Urinary bladder (tissue), 4 donors: ENCODE measurements around the gene GNMT. TPM values are rescaled to one million over a fixed set of nuclear protein-coding genes. Genes with fewer than 3 reads are reported as not detected.

Source experiments
- DNase-seq: peaks from one replicate; pipeline ENCODE4 v3.0.0-alpha.2; 2015; ENCODE audit errors: extremely low spot score
- H3K27ac ChIP-seq: one replicate; pipeline ENCODE4 v1.5.1; 2013; ENCODE audit warnings: low read depth, mild to moderate bottlenecking, moderate library complexity
- H3K36me3 ChIP-seq: one replicate; pipeline ENCODE4 v1.6.1; 2013; ENCODE audit warnings: mild to moderate bottlenecking, moderate library complexity; ENCODE audit not compliant: insufficient read depth
- H3K4me1 ChIP-seq: one replicate; pipeline ENCODE4 v1.6.1; 2013; ENCODE audit warnings: mild to moderate bottlenecking, moderate library complexity; ENCODE audit not compliant: insufficient read depth
- H3K4me3 ChIP-seq: one replicate; pipeline ENCODE4 v1.5.1; 2013; ENCODE audit warnings: low read depth, low read length
- WGBS: extraction: QIAGEN DNeasy Blood & Tissue Kit; methylation state at CpG from one replicate; pipeline ENCODE4 v1.1.7; 2013; 5-methylcytosine and 5-hydroxymethylcytosine counted together
- polyA plus RNA-seq: library from polyadenylated mRNA; stranded (reverse); fragments of 200-250 nt; gene quantifications from one replicate; pipeline ENCODE4 v1.2.3, GENCODE V29; 2013
- total RNA-seq: library from RNA; depleted of rRNA; stranded (reverse); fragments of >200 nt; gene quantifications from one replicate; pipeline ENCODE4 v1.2.3, GENCODE V29; 2014
- donor health status: healthy with polysubstance abuse.
- donor health status: healthy.

Gene GNMT
- total RNA-seq (0.42 TPM), polyA plus RNA-seq (0.52 TPM)

GRCh38 chr6:42960243-42961019 is at the start of gene GNMT:
Gene GNMT (plus strand): TSS chr6:42960754. CDS start chr6:42960768, 14 bp downstream.
- Histone ChIP-seq H3K4me1 (no peaks in the 10 kb centered on the region), H3K4me3 (peak within 1 kb of the TSS; percentile 33), H3K27ac (no peak within 1 kb of the TSS), H3K36me3 (peaks cover 4% of the 10 kb centered on the region)
- DNase-seq: no peak
- WGBS: 3% methylated on average over 62 of the region's 62 CpGs

- H3K36me3 ChIP-seq: no peaks in the 10 kb centered on the region
- no peak for DNase-seq
- 6% methylated on average over 49 of the region's 49 CpGs for WGBS
- H3K4me1 ChIP-seq: no peaks in the 10 kb centered on the region
- H3K27ac ChIP-seq: no peak overlapping the region
- H3K4me3 ChIP-seq: peak overlapping the region; percentile 29
Measured at GRCh38 chr6:42911171-42912021, 49.2 kb upstream of the GNMT start.

- DNase-seq: no peak
- H3K36me3 ChIP-seq: no peaks in the 10 kb centered on the region
- no peak overlapping the region for H3K4me3 ChIP-seq
- WGBS: 63% methylated on average over 4 of the region's 4 CpGs
- H3K4me1 ChIP-seq: no peaks in the 10 kb centered on the region
- H3K27ac ChIP-seq: no peak overlapping the region
Measured at GRCh38 chr6:42914546-42914945, 46.0 kb upstream of the GNMT start.

- DNase-seq: no peak
- Histone ChIP-seq H3K36me3 (no peaks in the 10 kb centered on the region), H3K27ac (no peak within 1 kb of the TSS), H3K4me3 (no peak within 1 kb of the TSS), H3K4me1 (no peaks in the 10 kb centered on the region)
- 79% methylated on average over 10 of the region's 10 CpGs for WGBS
Measured at GRCh38 chr6:42915732-42916131, 44.8 kb upstream of the GNMT start, which contains the start of gene PTCRA. Gene PTCRA (plus strand): TSS chr6:42916053. CDS start chr6:42916070, 17 bp downstream.

- Histone ChIP-seq H3K36me3 (no peaks in the 10 kb centered on the region), H3K4me1 (no peaks in the 10 kb centered on the region), H3K27ac (no peak overlapping the region), H3K4me3 (no peak overlapping the region)
- DNase-seq: no peak
- WGBS: 83% methylated on average over 1 of the region's 1 CpG
Measured at GRCh38 chr6:42916288-42916687, 44.3 kb upstream of the GNMT start.

GRCh38 chr6:42921801-42922200 is 38.8 kb upstream of the GNMT start:
- 77% methylated on average over 6 of the region's 6 CpGs for WGBS
- Histone ChIP-seq H3K4me1 (no peaks in the 10 kb centered on the region), H3K4me3 (no peak overlapping the region), H3K36me3 (no peaks in the 10 kb centered on the region), H3K27ac (no peak overlapping the region)
- DNase-seq: no peak

GRCh38 chr6:42923666-42924065 is 36.9 kb upstream of the GNMT start:
- no peak overlapping the region for H3K4me3 ChIP-seq
- WGBS: 61% methylated on average over 2 of the region's 2 CpGs

GRCh38 chr6:42925248-42925857 is 35.2 kb upstream of the GNMT start:
- H3K4me1 ChIP-seq: no peaks in the 10 kb centered on the region
- WGBS: 37% methylated on average over 23 of the region's 23 CpGs
- H3K36me3 ChIP-seq: no peaks in the 10 kb centered on the region
- H3K4me3 ChIP-seq: no peak overlapping the region
- no peak overlapping the region for H3K27ac ChIP-seq
- DNase-seq: no peak

More at GRCh38 chr6:42923666-42924065, 36.9 kb upstream of the GNMT start:
- Histone ChIP-seq H3K27ac (no peak overlapping the region), H3K4me1 (no peaks in the 10 kb centered on the region), H3K36me3 (no peaks in the 10 kb centered on the region)
- DNase-seq: no peak

- Histone ChIP-seq H3K36me3 (no peaks in the 10 kb centered on the region), H3K27ac (peak within 1 kb of the TSS; percentile 79), H3K4me1 (no peaks in the 10 kb centered on the region), H3K4me3 (peak within 1 kb of the TSS; percentile 62)
- DNase-seq: peak; percentile 89
- under 1% methylated on average over 63 of the region's 63 CpGs for WGBS
Measured at GRCh38 chr6:42928986-42929820, 31.4 kb upstream of the GNMT start, which contains the start of gene CNPY3. Gene CNPY3 (plus strand): TSS chr6:42929480. CDS start chr6:42929571, 91 bp downstream.

- H3K4me3 ChIP-seq: peak overlapping the region; percentile 62
- H3K36me3 ChIP-seq: no peaks in the 10 kb centered on the region
- DNase-seq: peak; percentile 33
- H3K4me1 ChIP-seq: no peaks in the 10 kb centered on the region
- WGBS: 1% methylated on average over 16 of the region's 16 CpGs
- peak overlapping the region; percentile 79 for H3K27ac ChIP-seq
Measured at GRCh38 chr6:42929821-42930360, 30.7 kb upstream of the GNMT start.

- Histone ChIP-seq H3K4me1 (no peaks in the 10 kb centered on the region), H3K36me3 (peaks cover 7% of the 10 kb centered on the region)
- WGBS: 90% methylated on average over 3 of the region's 3 CpGs
Measured at GRCh38 chr6:42932412-42932811, 28.1 kb upstream of the GNMT start.

GRCh38 chr6:42933205-42933604 is 27.3 kb upstream of the GNMT start:
- WGBS: 68% methylated on average over 3 of the region's 3 CpGs

More at GRCh38 chr6:42932412-42932811, 28.1 kb upstream of the GNMT start:
- DNase-seq: no peak
- Histone ChIP-seq H3K27ac (no peak overlapping the region), H3K4me3 (no peak overlapping the region)

More at GRCh38 chr6:42933205-42933604, 27.3 kb upstream of the GNMT start:
- Histone ChIP-seq H3K36me3 (peaks cover 7% of the 10 kb centered on the region), H3K4me1 (no peaks in the 10 kb centered on the region), H3K4me3 (no peak overlapping the region), H3K27ac (no peak overlapping the region)
- no peak for DNase-seq
